ENCODE measurements around the gene PTPRM.

DNA sequence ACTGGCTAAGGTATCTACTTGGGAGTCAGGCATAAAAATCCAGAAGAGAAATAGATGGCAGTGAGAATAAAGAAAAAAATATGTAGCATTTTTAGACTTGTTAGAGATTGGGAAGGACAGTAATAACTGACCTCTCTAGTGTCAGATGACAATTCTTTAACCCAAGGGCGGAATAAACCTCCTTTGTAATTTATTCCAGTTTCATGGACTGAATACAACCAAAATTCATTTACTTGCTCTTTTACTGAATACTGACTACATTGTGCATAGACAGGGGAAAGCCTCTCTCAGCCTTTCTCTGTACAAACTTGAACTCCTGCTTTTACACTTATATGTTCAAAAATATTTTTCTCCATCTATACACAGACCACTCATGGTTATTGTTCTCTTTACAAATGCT is 566.8 kb downstream of the PTPRM start:
- no peak for TF ChIP-seq POLR2A (IDR thresholded peaks at IDR 0.05)
- TF ChIP-seq, protein P1, sequence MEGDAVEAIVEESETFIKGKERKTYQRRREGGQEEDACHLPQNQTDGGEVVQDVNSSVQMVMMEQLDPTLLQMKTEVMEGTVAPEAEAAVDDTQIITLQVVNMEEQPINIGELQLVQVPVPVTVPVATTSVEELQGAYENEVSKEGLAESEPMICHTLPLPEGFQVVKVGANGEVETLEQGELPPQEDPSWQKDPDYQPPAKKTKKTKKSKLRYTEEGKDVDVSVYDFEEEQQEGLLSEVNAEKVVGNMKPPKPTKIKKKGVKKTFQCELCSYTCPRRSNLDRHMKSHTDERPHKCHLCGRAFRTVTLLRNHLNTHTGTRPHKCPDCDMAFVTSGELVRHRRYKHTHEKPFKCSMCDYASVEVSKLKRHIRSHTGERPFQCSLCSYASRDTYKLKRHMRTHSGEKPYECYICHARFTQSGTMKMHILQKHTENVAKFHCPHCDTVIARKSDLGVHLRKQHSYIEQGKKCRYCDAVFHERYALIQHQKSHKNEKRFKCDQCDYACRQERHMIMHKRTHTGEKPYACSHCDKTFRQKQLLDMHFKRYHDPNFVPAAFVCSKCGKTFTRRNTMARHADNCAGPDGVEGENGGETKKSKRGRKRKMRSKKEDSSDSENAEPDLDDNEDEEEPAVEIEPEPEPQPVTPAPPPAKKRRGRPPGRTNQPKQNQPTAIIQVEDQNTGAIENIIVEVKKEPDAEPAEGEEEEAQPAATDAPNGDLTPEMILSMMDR (IDR thresholded peaks at IDR 0.05): no peak
- no peak for TF ChIP-seq EP300 (IDR thresholded peaks at IDR 0.05)
- no peak for TF ChIP-seq POLR2AphosphoS5 (IDR thresholded peaks at IDR 0.05)

Measured in sigmoid colon (tissue), 4 donors.